Loucy (cell line): ENCODE results near the gene ATP8A1.

ENCODE experiments used
- H2AFZ ChIP-seq: fragments of 200-600 bp; sonication (generic); 2 replicates; pipeline ENCODE4 v1.6.0; 2016; ENCODE audit warnings: antibody characterized with exemption, mild to moderate bottlenecking, low read length, moderate library complexity
- H3F3A ChIP-seq: fragments of 200-600 bp; 2 replicates; pipeline ENCODE4 v1.6.0; 2016; ENCODE audit warnings: antibody characterized with exemption, low read depth, mild to moderate bottlenecking
- H3K27me3 ChIP-seq: fragments of 200-600 bp; sonication (generic); 2 replicates; pipeline ENCODE4 v1.6.1; 2014; ENCODE audit warnings: low read length, mild to moderate bottlenecking; ENCODE audit not compliant: insufficient read depth, poor library complexity, severe bottlenecking
- H3K36me3 ChIP-seq: fragments of 200-600 bp; sonication (generic); 2 replicates; pipeline ENCODE4 v1.6.1; 2016; ENCODE audit warnings: low read length; ENCODE audit not compliant: insufficient read depth
- H3K4me1 ChIP-seq: fragments of 200-600 bp; sonication (generic); 2 replicates; pipeline ENCODE4 v1.5.1; 2014; ENCODE audit warnings: low read length, mild to moderate bottlenecking; ENCODE audit not compliant: insufficient read depth, poor library complexity, severe bottlenecking
- H3K4me2 ChIP-seq: fragments of 200-600 bp; sonication (generic); 2 replicates; pipeline ENCODE4 v1.6.0; 2014; ENCODE audit warnings: antibody characterized with exemption, low read length, low read depth, mild to moderate bottlenecking; ENCODE audit not compliant: poor library complexity, severe bottlenecking
- H3K4me3 ChIP-seq: fragments of 200-600 bp; sonication (generic); 2 replicates; pipeline ENCODE4 v1.5.1; 2014; ENCODE audit warnings: low read length, mild to moderate bottlenecking, mixed read lengths; ENCODE audit not compliant: poor library complexity, severe bottlenecking
- H3K79me2 ChIP-seq: fragments of 200-600 bp; sonication (generic); 2 replicates; pipeline ENCODE4 v1.6.1; 2014; ENCODE audit warnings: low read length; ENCODE audit not compliant: insufficient read depth
- H3K9ac ChIP-seq: fragments of 200-600 bp; sonication (generic); 2 replicates; pipeline ENCODE4 v1.6.0; 2014; ENCODE audit warnings: mild to moderate bottlenecking, low read depth, low read length, moderate library complexity; ENCODE audit not compliant: poor library complexity, severe bottlenecking
- H3K9me2 ChIP-seq: fragments of 200-600 bp; sonication (generic); replicated peaks from 2 replicates; pipeline ENCODE4 v1.6.1; 2016; ENCODE audit warnings: low read depth, low read length, mixed read lengths
- H3K9me3 ChIP-seq: fragments of 200-600 bp; sonication (generic); 2 replicates; pipeline ENCODE4 v1.6.1; 2014; ENCODE audit warnings: mild to moderate bottlenecking, antibody characterized with exemption, low read length, low read depth; ENCODE audit not compliant: insufficient read depth
- H4K20me1 ChIP-seq: fragments of 200-600 bp; sonication (generic); 2 replicates; pipeline ENCODE4 v1.6.0; 2014; ENCODE audit warnings: antibody characterized with exemption, low read length, mild to moderate bottlenecking; ENCODE audit not compliant: insufficient read depth, poor library complexity, severe bottlenecking
- CTCF ChIP-seq: fragments of 200-600 bp; sonication (generic); conservative IDR thresholded peaks from 2 replicates; pipeline ENCODE4 v1.5.1; 2014; ENCODE audit warnings: mild to moderate bottlenecking, antibody characterized with exemption, low read length
- EZH2phosphoT487 ChIP-seq: fragments of 200-600 bp; IDR thresholded peaks from 2 replicates; pipeline ENCODE4 v1.6.1; 2018; ENCODE audit warnings: antibody characterized with exemption, mild to moderate bottlenecking, moderate library complexity, borderline replicate concordance

ATP8A1 gene

GRCh38 chr4:42628740-42629139, 28.2 kb downstream of the ATP8A1 start:
- TF ChIP-seq EZH2phosphoT487 (no peak), CTCF (no peak)

GRCh38 chr4:42627885-42628646, 28.8 kb downstream of the ATP8A1 start:
- Histone ChIP-seq H2AFZ (no peak overlapping the region), H3K4me3 (no peak overlapping the region), H3K9me3 (no peaks in the 10 kb centered on the region), H3K79me2 (peaks cover 19% of the 10 kb centered on the region), H3K4me1 (peaks cover 49% of the 10 kb centered on the region), H3F3A (no peaks in the 10 kb centered on the region), H4K20me1 (peaks cover 9% of the 10 kb centered on the region), H3K36me3 (peaks cover 8% of the 10 kb centered on the region; the same call in 1 of the 2 replicates), H3K9ac (no peak overlapping the region), H3K9me2 (no peaks in the 10 kb centered on the region), H3K27me3 (no peaks in the 10 kb centered on the region), H3K4me2 (peak overlapping the region; percentile 46)
- TF ChIP-seq CTCF (no peak), EZH2phosphoT487 (no peak)

More at GRCh38 chr4:42628740-42629139, 28.2 kb downstream of the ATP8A1 start:
- Histone ChIP-seq H2AFZ (no peak overlapping the region), H3K4me2 (no peak overlapping the region), H3K36me3 (peaks cover under 1% of the 10 kb centered on the region; the same call in 1 of the 2 replicates), H3K9me2 (no peaks in the 10 kb centered on the region), H3K27me3 (no peaks in the 10 kb centered on the region), H3F3A (no peaks in the 10 kb centered on the region), H3K79me2 (peaks cover 22% of the 10 kb centered on the region), H3K4me3 (no peak overlapping the region), H3K9me3 (no peaks in the 10 kb centered on the region), H3K4me1 (peaks cover 54% of the 10 kb centered on the region), H3K9ac (no peak overlapping the region), H4K20me1 (peaks cover 12% of the 10 kb centered on the region)

- Histone ChIP-seq H3K9me3 (no peaks in the 10 kb centered on the region), H4K20me1 (peaks cover 4% of the 10 kb centered on the region), H3K4me2 (no peak overlapping the region), H3K4me1 (peaks cover 38% of the 10 kb centered on the region), H3K27me3 (no peaks in the 10 kb centered on the region), H3K4me3 (no peak overlapping the region), H3K9ac (no peak overlapping the region), H3K9me2 (no peaks in the 10 kb centered on the region), H3F3A (no peaks in the 10 kb centered on the region), H3K79me2 (peaks cover 6% of the 10 kb centered on the region), H3K36me3 (peaks cover 8% of the 10 kb centered on the region; the same call in 1 of the 2 replicates), H2AFZ (no peak overlapping the region)
- no peak for TF ChIP-seq CTCF
- TF ChIP-seq EZH2phosphoT487: no peak
These were observed 30.2 kb downstream of the ATP8A1 start for GRCh38 chr4:42626629-42627146.
